SK-N-SH (cell line): Measurements from ENCODE around the gene NOS1. TPM values are rescaled to one million over a fixed set of nuclear protein-coding genes. Genes with fewer than 3 reads are reported as not detected.

ENCODE experiments used
- CTCF ChIA-PET: fragments of 300-600, 350-600 bp; formaldehyde crosslinking; extraction: SDS; loops from one replicate; lab custom pipeline; 2021; lab: Yijun Ruan, JAX
- POLR2A ChIA-PET: fragments of 350-600 bp; sonication (Branson Sonifier 250); formaldehyde crosslinking; extraction: SDS; loops from one replicate; lab custom pipeline; 2020; ENCODE audit warnings: antibody characterized with exemption, inconsistent platforms; lab: Yijun Ruan, JAX
- DNase-seq: peaks from one replicate; pipeline ENCODE4 v3.0.0; 2012
- H2AFZ ChIP-seq: fragments of 200-600 bp; sonication (generic); 2 replicates; pipeline ENCODE4 v1.8.1; 2016; ENCODE audit warnings: antibody characterized with exemption, mild to moderate bottlenecking, low read depth
- H3F3A ChIP-seq: fragments of 200-600 bp; sonication (generic); replicated peaks from 2 replicates; pipeline ENCODE3; 2016; ENCODE audit warnings: antibody characterized with exemption, mild to moderate bottlenecking; ENCODE audit not compliant: insufficient read depth
- H3K27ac ChIP-seq, 2 experiments: fragments of 200-500 bp in 1 of 2; fragments of 200-600 bp in 1 of 2; sonication (Bioruptor generic) in 1 of 2; sonication (generic), shearing (Covaris generic) in 1 of 2; 2 replicates each; pipeline versions ENCODE4 v1.5.1 to v1.6.1; 2014 to 2016; ENCODE audit warnings: low read depth in 2 of 2, inconsistent platforms in 1 of 2, low read length in 1 of 2, mild to moderate bottlenecking in 1 of 2, mixed read lengths in 1 of 2
- H3K27me3 ChIP-seq: fragments of 200-600 bp; sonication (generic), shearing (Covaris generic); 2 replicates; pipeline ENCODE4 v1.6.1; 2016; ENCODE audit warnings: mixed run types; ENCODE audit not compliant: insufficient read depth
- H3K36me3 ChIP-seq, 2 experiments: fragments of 200-500 bp in 1 of 2; fragments of 200-600 bp in 1 of 2; sonication (Bioruptor generic) in 1 of 2; sonication (generic) in 1 of 2; replicated peaks in 1 of 2; 2 replicates each; pipeline versions ENCODE3 to v1.5.1; 2014 to 2016; ENCODE audit warnings: low read length in 1 of 2, mild to moderate bottlenecking in 1 of 2; ENCODE audit not compliant: insufficient read depth in 2 of 2, control insufficient read depth in 1 of 2
- H3K4me1 ChIP-seq, 2 experiments: fragments of 200-500 bp in 1 of 2; fragments of 200-600 bp in 1 of 2; sonication (Bioruptor generic) in 1 of 2; sonication (generic), shearing (Covaris generic) in 1 of 2; 2 replicates each; pipeline versions ENCODE4 v1.5.1 to v1.6.1; 2014 to 2016; ENCODE audit warnings: low read depth in 1 of 2, low read length in 1 of 2, mixed run types in 1 of 2; ENCODE audit not compliant: insufficient read depth in 2 of 2, control insufficient read depth in 1 of 2
- H3K4me2 ChIP-seq: fragments of 200-600 bp; sonication (generic), shearing (Covaris generic); 2 replicates; pipeline ENCODE4 v1.6.1; 2017; ENCODE audit warnings: mixed run types
- H3K4me3 ChIP-seq, 2 experiments: fragments of 200-500 bp in 1 of 2; fragments of 200-600 bp in 1 of 2; sonication (Bioruptor generic) in 1 of 2; sonication (generic), shearing (Covaris generic) in 1 of 2; 2 replicates each; pipeline versions ENCODE4 v1.5.1 to v1.8.1; 2014 to 2016; ENCODE audit warnings: low read depth in 2 of 2, inconsistent platforms in 1 of 2, low read length in 1 of 2, mild to moderate bottlenecking in 1 of 2, mixed read lengths in 1 of 2, moderate library complexity in 1 of 2
- H3K79me2 ChIP-seq: fragments of 200-600 bp; sonication (generic); 2 replicates; pipeline ENCODE4 v1.8.1; 2017; ENCODE audit warnings: mild to moderate bottlenecking; ENCODE audit not compliant: insufficient read depth
- H3K9ac ChIP-seq: fragments of 200-600 bp; sonication (generic); 2 replicates; pipeline ENCODE4 v1.6.1; 2017; ENCODE audit warnings: mixed run types
- H3K9me2 ChIP-seq: fragments of 200-600 bp; sonication (generic); 2 replicates; pipeline ENCODE4 v1.6.1; 2017; ENCODE audit warnings: mixed run types
- H3K9me3 ChIP-seq: fragments of 200-600 bp; sonication (generic); 2 replicates; pipeline ENCODE4 v1.6.1; 2017; ENCODE audit warnings: mixed run types, mild to moderate bottlenecking, moderate library complexity
- H4K20me1 ChIP-seq: fragments of 200-600 bp; sonication (generic); 2 replicates; pipeline ENCODE4 v1.6.1; 2017; ENCODE audit warnings: mild to moderate bottlenecking, mixed run types; ENCODE audit not compliant: insufficient read depth
- CHD2 ChIP-seq: fragments of 150-350 bp; IDR thresholded peaks from 2 replicates; pipeline ENCODE4 v1.6.1; 2018; ENCODE audit warnings: low read length; ENCODE audit not compliant: partially characterized antibody
- CTCF ChIP-seq: fragments of 200-600 bp; sonication (generic); IDR thresholded peaks from 2 replicates; pipeline ENCODE4 v1.6.1; 2017; ENCODE audit warnings: antibody characterized with exemption, mild to moderate bottlenecking, moderate library complexity
- FOSL2 ChIP-seq: IDR thresholded peaks from 2 replicates; pipeline ENCODE4 v1.4.0; 2012; ENCODE audit warnings: low read depth, mild to moderate bottlenecking, moderate library complexity, borderline replicate concordance
- FOXM1 ChIP-seq: IDR thresholded peaks from 2 replicates; pipeline ENCODE4 v1.4.0; 2012; ENCODE audit warnings: low read depth, mild to moderate bottlenecking
- GATA2 ChIP-seq: sonication (generic); formaldehyde crosslinking; IDR thresholded peaks from 2 replicates; pipeline ENCODE4 v1.5.0; 2020; ENCODE audit warnings: mild to moderate bottlenecking, missing genetic modification reagents
- JUND ChIP-seq: IDR thresholded peaks from 2 replicates; pipeline ENCODE4 v1.4.0; 2012
- MEF2A ChIP-seq: IDR thresholded peaks from 2 replicates; pipeline ENCODE4 v1.4.0; 2012; ENCODE audit warnings: low read depth, borderline replicate concordance
- NRF1 ChIP-seq: IDR thresholded peaks from 2 replicates; pipeline ENCODE4 v1.6.1; 2012; ENCODE audit warnings: low read depth, mild to moderate bottlenecking, low read length
- POLR2AphosphoS5 ChIP-seq: IDR thresholded peaks from 2 replicates; pipeline ENCODE4 v1.6.1; 2012; ENCODE audit warnings: low read depth, low read length
- RAD21 ChIP-seq: IDR thresholded peaks from 2 replicates; pipeline ENCODE4 v1.6.1; 2012; ENCODE audit warnings: mild to moderate bottlenecking, low read length
- RCOR1 ChIP-seq: fragments of 150-350 bp; IDR thresholded peaks from 2 replicates; pipeline ENCODE4 v1.6.1; 2017; ENCODE audit warnings: antibody characterized with exemption, low read length
- RFX5 ChIP-seq: IDR thresholded peaks from 2 replicates; pipeline ENCODE4 v1.6.1; 2012; ENCODE audit warnings: mild to moderate bottlenecking, improper control_type of control experiment, low read length
- SIN3A ChIP-seq: IDR thresholded peaks from 2 replicates; pipeline ENCODE4 v1.6.1; 2012; ENCODE audit warnings: low read depth, mild to moderate bottlenecking, low read length, moderate library complexity, borderline replicate concordance
- SMC3 ChIP-seq: IDR thresholded peaks from 2 replicates; pipeline ENCODE4 v1.6.1; 2012; ENCODE audit warnings: low read depth, low read length, improper control_type of control experiment
- TAF1 ChIP-seq: IDR thresholded peaks from 2 replicates; pipeline ENCODE4 v1.6.1; 2012; ENCODE audit warnings: low read depth, mild to moderate bottlenecking, low read length, moderate library complexity, borderline replicate concordance
- YY1 ChIP-seq: IDR thresholded peaks from 2 replicates; pipeline ENCODE4 v1.4.0; 2012; ENCODE audit warnings: low read depth, mild to moderate bottlenecking
- WGBS: methylation state at CpG from one replicate; pipeline ENCODE4 v1.1.6; 2017; ENCODE audit warnings: low lambda C conversion rate; 5-methylcytosine and 5-hydroxymethylcytosine counted together
- polyA plus RNA-seq, 3 experiments: library from polyadenylated mRNA; depleted of rRNA; stranded (reverse); fragments of >200 nt; gene quantifications; 2 replicates each; pipeline ENCODE4 v1.2.3, GENCODE V29; 2012
- TF ChIP-seq, protein P1 (sequence below): IDR thresholded peaks from 2 replicates; pipeline ENCODE4 v1.4.0; 2012; ENCODE audit warnings: low read depth, borderline replicate concordance
- TF ChIP-seq, protein P2 (sequence below): fragments of 150-350 bp; IDR thresholded peaks from 2 replicates; pipeline ENCODE4 v1.6.1; 2016; ENCODE audit warnings: mild to moderate bottlenecking, low read depth, low read length

Gene NOS1
- polyA plus RNA-seq, 1 of the 3 experiments (the other 2 are of a cell fraction): 0.02 TPM

DNA sequence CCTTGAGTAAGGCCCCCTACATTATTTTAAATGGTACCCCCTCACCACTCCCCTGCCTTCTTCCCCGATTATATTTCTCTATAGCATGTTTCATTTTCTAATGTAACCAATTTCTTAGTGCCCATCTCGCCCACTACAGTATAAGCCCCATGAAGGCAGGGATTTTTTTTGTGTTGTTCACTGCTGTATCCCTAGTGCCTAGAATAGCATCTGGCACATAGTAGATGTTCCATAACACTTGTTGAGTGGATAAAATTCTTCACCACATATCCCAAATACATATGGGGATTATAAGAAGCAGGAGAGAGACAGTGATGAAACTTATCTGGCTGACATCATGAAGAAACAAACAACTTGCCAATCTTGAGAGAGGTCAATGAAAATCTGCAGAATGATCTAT is 182.7 kb downstream of the NOS1 start:
- TF ChIP-seq, protein P1, sequence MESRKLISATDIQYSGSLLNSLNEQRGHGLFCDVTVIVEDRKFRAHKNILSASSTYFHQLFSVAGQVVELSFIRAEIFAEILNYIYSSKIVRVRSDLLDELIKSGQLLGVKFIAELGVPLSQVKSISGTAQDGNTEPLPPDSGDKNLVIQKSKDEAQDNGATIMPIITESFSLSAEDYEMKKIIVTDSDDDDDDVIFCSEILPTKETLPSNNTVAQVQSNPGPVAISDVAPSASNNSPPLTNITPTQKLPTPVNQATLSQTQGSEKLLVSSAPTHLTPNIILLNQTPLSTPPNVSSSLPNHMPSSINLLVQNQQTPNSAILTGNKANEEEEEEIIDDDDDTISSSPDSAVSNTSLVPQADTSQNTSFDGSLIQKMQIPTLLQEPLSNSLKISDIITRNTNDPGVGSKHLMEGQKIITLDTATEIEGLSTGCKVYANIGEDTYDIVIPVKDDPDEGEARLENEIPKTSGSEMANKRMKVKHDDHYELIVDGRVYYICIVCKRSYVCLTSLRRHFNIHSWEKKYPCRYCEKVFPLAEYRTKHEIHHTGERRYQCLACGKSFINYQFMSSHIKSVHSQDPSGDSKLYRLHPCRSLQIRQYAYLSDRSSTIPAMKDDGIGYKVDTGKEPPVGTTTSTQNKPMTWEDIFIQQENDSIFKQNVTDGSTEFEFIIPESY: no peak
- no peak for TF ChIP-seq RFX5
- TF ChIP-seq RAD21: no peak
- no peak for TF ChIP-seq CHD2
- TF ChIP-seq GATA2 (CRISPR knock-in tag): no peak
- TF ChIP-seq POLR2AphosphoS5: no peak
- no peak for TF ChIP-seq FOSL2
- no peak for TF ChIP-seq CTCF
- no peak for TF ChIP-seq SIN3A
- TF ChIP-seq YY1: no peak
- TF ChIP-seq JUND: no peak
- no peak for TF ChIP-seq SMC3
- no peak for TF ChIP-seq NRF1
- no peak for TF ChIP-seq FOXM1
- no peak for TF ChIP-seq TAF1
- TF ChIP-seq, protein P2, sequence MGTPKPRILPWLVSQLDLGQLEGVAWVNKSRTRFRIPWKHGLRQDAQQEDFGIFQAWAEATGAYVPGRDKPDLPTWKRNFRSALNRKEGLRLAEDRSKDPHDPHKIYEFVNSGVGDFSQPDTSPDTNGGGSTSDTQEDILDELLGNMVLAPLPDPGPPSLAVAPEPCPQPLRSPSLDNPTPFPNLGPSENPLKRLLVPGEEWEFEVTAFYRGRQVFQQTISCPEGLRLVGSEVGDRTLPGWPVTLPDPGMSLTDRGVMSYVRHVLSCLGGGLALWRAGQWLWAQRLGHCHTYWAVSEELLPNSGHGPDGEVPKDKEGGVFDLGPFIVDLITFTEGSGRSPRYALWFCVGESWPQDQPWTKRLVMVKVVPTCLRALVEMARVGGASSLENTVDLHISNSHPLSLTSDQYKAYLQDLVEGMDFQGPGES: no peak
- TF ChIP-seq RCOR1: no peak
- no peak for TF ChIP-seq MEF2A
- TF ChIP-seq, all 33 proteins: peak for 0
- Histone ChIP-seq H3F3A (no peaks in the 10 kb centered on the region), H3K9me3 (0 out of 2 replicates have a peak, but pooled peaks cover 7% of the 10 kb centered on the region), H2AFZ (no peak overlapping the region), H3K9me2 (no peaks in the 10 kb centered on the region), H3K36me3 (peaks cover 64 to 65% of the 10 kb centered on the region in 2 experiments), H3K4me2 (no peak overlapping the region), H3K4me1 (no peaks in the 10 kb centered on the region), H3K79me2 (no peaks in the 10 kb centered on the region), H3K9ac (no peak overlapping the region), H3K27ac (no peak overlapping the region), H3K27me3 (no peaks in the 10 kb centered on the region), H4K20me1 (no peaks in the 10 kb centered on the region), H3K4me3 (no peak overlapping the region)
- ChIA-PET CTCF (interaction anchor here (1.5 kb wide), 1 partner anchor 12 kb away, joined by 3 read pairs; no protein-coding TSS in a partner anchor), POLR2A (no interaction called here)
- 98% methylated on average over 2 of the region's 2 CpGs for WGBS
- no peak for DNase-seq
